Measurements from ENCODE around the gene MARCKSL1. TPM values are rescaled to one million over a fixed set of nuclear protein-coding genes. Genes with fewer than 3 reads are reported as not detected.
A peak's percentile ranks its signal among the peaks of the same experiment; 100 is the strongest.

MARCKSL1 gene
- total and polyA plus RNA-seq, 2 of the 13 experiments (the other 11 are each of a cell fraction or from before 2014, with no cell fraction given), result 81.9 to 155 TPM

GRCh38 chr1:32321712-32322291 is 14.2 kb downstream of the MARCKSL1 start (continued):
- TF ChIP-seq ZNF672 (CRISPR knock-in tag; IDR thresholded peaks at IDR 0.05), result no peak
- no peak for TF ChIP-seq HNRNPH1 (optimal IDR thresholded peaks at IDR 0.05; ENCODE audit: low read depth, low read length)
- TF ChIP-seq HNRNPLL (IDR thresholded peaks at IDR 0.05; ENCODE audit: low read depth, low read length, poor library complexity, severe bottlenecking), result no peak
- TF ChIP-seq FOSL1 (CRISPR knock-in tag; IDR thresholded peaks at IDR 0.05; ENCODE audit: borderline replicate concordance), result no peak
- no peak for TF ChIP-seq CREB3 (CRISPR knock-in tag; IDR thresholded peaks at IDR 0.05)
- no peak; the same call in none of the 2 replicates for TF ChIP-seq NFKBIZ (CRISPR knock-in tag; IDR thresholded peaks at IDR 0.05)
- TF ChIP-seq FOXA1 (IDR thresholded peaks at IDR 0.05), result peak; percentile 94
- peak; percentile 99 for TF ChIP-seq FOXA1 (CRISPR knock-in tag; IDR thresholded peaks at IDR 0.05)
- TF ChIP-seq TOPORS (CRISPR knock-in tag; IDR thresholded peaks at IDR 0.05), result 0 out of 2 replicates have a peak, but pooled peaks have one; percentile 20
- no peak for TF ChIP-seq ZNF24 (IDR thresholded peaks at IDR 0.05)
- no peak; the same call in 1 of the 2 replicates for TF ChIP-seq FOXC1 (CRISPR knock-in tag; IDR thresholded peaks at IDR 0.05; ENCODE audit: borderline replicate concordance)
- TF ChIP-seq DBP (CRISPR knock-in tag; IDR thresholded peaks at IDR 0.05; ENCODE audit: not compliant biosample characterization), result no peak
- peak; percentile 94 for TF ChIP-seq KDM6A (CRISPR knock-in tag; IDR thresholded peaks at IDR 0.05; ENCODE audit: low read depth)
- TF ChIP-seq ARID2 (CRISPR knock-in tag; IDR thresholded peaks at IDR 0.05; ENCODE audit: borderline replicate concordance), result no peak
- TF ChIP-seq ZNF446 (CRISPR knock-in tag; IDR thresholded peaks at IDR 0.05), result no peak
- TF ChIP-seq SNAI1 (CRISPR knock-in tag; IDR thresholded peaks at IDR 0.05; ENCODE audit: borderline replicate concordance), result no peak
- no peak for TF ChIP-seq ZNF44 (CRISPR knock-in tag; IDR thresholded peaks at IDR 0.05)
- TF ChIP-seq ZNF124 (CRISPR knock-in tag; IDR thresholded peaks at IDR 0.05), result peak; percentile 44; the same call in 1 of the 2 replicates
- TF ChIP-seq ATF1 (CRISPR knock-in tag; IDR thresholded peaks at IDR 0.05), result peak; percentile 25; the same call in 1 of the 2 replicates
- no peak for TF ChIP-seq ZNF75D (CRISPR knock-in tag; IDR thresholded peaks at IDR 0.05; ENCODE audit: borderline replicate concordance)
- TF ChIP-seq ZFAT (CRISPR knock-in tag; conservative IDR thresholded peaks at IDR 0.05), result no peak
- TF ChIP-seq BCLAF1 (IDR thresholded peaks at IDR 0.05), result no peak
- no peak for TF ChIP-seq RFX3 (CRISPR knock-in tag; IDR thresholded peaks at IDR 0.05)
- no peak for TF ChIP-seq ZNF567 (CRISPR knock-in tag; IDR thresholded peaks at IDR 0.05; ENCODE audit: borderline replicate concordance)
- no peak for TF ChIP-seq ZNF790 (CRISPR knock-in tag; IDR thresholded peaks at IDR 0.05; ENCODE audit: borderline replicate concordance)
- no peak for TF ChIP-seq MTERF4 (CRISPR knock-in tag; IDR thresholded peaks at IDR 0.05)
- peak; percentile 78; the same call in 1 of the 2 replicates for TF ChIP-seq SMYD3 (CRISPR knock-in tag; IDR thresholded peaks at IDR 0.05)

All from HepG2 (cell line).